ENCODE measurements around the gene WDR88. TPM values are rescaled to one million over a fixed set of nuclear protein-coding genes. Genes with fewer than 3 reads are reported as not detected.

WDR88 gene
- total and polyA plus RNA-seq, 2 of the 8 experiments (the other 6 are each of a cell fraction or from before 2014, with no cell fraction given) = not detected

DNA sequence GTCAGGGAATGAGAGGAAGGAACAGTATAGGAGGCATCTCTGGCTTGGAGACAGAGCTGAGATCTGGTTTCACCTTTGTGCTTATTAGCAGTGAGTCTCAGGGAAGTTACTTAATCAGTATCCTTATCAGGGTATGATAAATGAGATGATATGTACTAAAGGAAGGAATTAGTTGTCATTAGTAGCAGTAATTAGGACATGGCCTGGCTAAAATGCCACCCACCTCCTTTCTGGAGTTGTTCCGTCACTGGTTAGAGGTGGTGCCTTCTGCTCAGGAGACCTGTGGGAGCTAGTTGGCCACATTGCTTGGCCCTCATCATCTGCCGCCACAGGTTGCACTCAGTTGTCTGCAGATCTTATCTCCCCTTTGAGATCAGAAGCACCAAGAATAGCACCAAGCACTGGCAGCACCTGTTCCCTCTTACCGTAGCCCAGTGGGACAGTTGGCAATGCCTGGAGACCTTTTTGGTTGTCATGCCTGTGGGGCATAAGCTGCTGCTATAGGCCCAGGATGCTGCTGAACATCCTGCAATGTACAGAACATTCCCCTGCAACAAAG is 46.3 kb upstream of the WDR88 start (continued):
- TF ChIP-seq, protein P1, sequence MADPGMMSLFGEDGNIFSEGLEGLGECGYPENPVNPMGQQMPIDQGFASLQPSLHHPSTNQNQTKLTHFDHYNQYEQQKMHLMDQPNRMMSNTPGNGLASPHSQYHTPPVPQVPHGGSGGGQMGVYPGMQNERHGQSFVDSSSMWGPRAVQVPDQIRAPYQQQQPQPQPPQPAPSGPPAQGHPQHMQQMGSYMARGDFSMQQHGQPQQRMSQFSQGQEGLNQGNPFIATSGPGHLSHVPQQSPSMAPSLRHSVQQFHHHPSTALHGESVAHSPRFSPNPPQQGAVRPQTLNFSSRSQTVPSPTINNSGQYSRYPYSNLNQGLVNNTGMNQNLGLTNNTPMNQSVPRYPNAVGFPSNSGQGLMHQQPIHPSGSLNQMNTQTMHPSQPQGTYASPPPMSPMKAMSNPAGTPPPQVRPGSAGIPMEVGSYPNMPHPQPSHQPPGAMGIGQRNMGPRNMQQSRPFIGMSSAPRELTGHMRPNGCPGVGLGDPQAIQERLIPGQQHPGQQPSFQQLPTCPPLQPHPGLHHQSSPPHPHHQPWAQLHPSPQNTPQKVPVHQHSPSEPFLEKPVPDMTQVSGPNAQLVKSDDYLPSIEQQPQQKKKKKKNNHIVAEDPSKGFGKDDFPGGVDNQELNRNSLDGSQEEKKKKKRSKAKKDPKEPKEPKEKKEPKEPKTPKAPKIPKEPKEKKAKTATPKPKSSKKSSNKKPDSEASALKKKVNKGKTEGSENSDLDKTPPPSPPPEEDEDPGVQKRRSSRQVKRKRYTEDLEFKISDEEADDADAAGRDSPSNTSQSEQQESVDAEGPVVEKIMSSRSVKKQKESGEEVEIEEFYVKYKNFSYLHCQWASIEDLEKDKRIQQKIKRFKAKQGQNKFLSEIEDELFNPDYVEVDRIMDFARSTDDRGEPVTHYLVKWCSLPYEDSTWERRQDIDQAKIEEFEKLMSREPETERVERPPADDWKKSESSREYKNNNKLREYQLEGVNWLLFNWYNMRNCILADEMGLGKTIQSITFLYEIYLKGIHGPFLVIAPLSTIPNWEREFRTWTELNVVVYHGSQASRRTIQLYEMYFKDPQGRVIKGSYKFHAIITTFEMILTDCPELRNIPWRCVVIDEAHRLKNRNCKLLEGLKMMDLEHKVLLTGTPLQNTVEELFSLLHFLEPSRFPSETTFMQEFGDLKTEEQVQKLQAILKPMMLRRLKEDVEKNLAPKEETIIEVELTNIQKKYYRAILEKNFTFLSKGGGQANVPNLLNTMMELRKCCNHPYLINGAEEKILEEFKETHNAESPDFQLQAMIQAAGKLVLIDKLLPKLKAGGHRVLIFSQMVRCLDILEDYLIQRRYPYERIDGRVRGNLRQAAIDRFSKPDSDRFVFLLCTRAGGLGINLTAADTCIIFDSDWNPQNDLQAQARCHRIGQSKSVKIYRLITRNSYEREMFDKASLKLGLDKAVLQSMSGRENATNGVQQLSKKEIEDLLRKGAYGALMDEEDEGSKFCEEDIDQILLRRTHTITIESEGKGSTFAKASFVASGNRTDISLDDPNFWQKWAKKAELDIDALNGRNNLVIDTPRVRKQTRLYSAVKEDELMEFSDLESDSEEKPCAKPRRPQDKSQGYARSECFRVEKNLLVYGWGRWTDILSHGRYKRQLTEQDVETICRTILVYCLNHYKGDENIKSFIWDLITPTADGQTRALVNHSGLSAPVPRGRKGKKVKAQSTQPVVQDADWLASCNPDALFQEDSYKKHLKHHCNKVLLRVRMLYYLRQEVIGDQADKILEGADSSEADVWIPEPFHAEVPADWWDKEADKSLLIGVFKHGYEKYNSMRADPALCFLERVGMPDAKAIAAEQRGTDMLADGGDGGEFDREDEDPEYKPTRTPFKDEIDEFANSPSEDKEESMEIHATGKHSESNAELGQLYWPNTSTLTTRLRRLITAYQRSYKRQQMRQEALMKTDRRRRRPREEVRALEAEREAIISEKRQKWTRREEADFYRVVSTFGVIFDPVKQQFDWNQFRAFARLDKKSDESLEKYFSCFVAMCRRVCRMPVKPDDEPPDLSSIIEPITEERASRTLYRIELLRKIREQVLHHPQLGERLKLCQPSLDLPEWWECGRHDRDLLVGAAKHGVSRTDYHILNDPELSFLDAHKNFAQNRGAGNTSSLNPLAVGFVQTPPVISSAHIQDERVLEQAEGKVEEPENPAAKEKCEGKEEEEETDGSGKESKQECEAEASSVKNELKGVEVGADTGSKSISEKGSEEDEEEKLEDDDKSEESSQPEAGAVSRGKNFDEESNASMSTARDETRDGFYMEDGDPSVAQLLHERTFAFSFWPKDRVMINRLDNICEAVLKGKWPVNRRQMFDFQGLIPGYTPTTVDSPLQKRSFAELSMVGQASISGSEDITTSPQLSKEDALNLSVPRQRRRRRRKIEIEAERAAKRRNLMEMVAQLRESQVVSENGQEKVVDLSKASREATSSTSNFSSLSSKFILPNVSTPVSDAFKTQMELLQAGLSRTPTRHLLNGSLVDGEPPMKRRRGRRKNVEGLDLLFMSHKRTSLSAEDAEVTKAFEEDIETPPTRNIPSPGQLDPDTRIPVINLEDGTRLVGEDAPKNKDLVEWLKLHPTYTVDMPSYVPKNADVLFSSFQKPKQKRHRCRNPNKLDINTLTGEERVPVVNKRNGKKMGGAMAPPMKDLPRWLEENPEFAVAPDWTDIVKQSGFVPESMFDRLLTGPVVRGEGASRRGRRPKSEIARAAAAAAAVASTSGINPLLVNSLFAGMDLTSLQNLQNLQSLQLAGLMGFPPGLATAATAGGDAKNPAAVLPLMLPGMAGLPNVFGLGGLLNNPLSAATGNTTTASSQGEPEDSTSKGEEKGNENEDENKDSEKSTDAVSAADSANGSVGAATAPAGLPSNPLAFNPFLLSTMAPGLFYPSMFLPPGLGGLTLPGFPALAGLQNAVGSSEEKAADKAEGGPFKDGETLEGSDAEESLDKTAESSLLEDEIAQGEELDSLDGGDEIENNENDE (IDR thresholded peaks at IDR 0.05; ENCODE audit: insufficient replicate concordance, low read length) = no peak
- TF ChIP-seq YY1 (IDR thresholded peaks at IDR 0.05; ENCODE audit: low read depth, low read length) (no peak), SIRT6 (IDR thresholded peaks at IDR 0.05; ENCODE audit: low read length) (no peak), SIX5 (IDR thresholded peaks at IDR 0.05; ENCODE audit: low read depth, low read length) (no peak), RXRA (IDR thresholded peaks at IDR 0.05; ENCODE audit: insufficient read depth, low read depth, low read length) (no peak), KDM5A (IDR thresholded peaks at IDR 0.05; ENCODE audit: low read length) (no peak)
- TF ChIP-seq, protein P2, sequence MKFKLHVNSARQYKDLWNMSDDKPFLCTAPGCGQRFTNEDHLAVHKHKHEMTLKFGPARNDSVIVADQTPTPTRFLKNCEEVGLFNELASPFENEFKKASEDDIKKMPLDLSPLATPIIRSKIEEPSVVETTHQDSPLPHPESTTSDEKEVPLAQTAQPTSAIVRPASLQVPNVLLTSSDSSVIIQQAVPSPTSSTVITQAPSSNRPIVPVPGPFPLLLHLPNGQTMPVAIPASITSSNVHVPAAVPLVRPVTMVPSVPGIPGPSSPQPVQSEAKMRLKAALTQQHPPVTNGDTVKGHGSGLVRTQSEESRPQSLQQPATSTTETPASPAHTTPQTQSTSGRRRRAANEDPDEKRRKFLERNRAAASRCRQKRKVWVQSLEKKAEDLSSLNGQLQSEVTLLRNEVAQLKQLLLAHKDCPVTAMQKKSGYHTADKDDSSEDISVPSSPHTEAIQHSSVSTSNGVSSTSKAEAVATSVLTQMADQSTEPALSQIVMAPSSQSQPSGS (IDR thresholded peaks at IDR 0.05; ENCODE audit: low read length) = no peak

All from H1 (cell line).